ENCODE measurements around the gene RAB39B. TPM values are rescaled to one million over a fixed set of nuclear protein-coding genes. Genes with fewer than 3 reads are reported as not detected.
"Not testable (repeated sequence)": the region's sequence is repeated elsewhere in the genome, so short reads cannot be mapped to it uniquely, and the experiment has no call there.

Gene RAB39B
- total RNA-seq, 4 donors from 2014 or later: 0.13 TPM; not detected in 3

- ATAC-seq: no peak
Observed at GRCh38 chrX:155270969-155271368, 6.7 kb upstream of the RAB39B start.

GRCh38 chrX:155267995-155268394 lies 3.7 kb upstream of the RAB39B start:
- H3K9me3 ChIP-seq; ATAC-seq; H3K36me3 ChIP-seq; H3K27me3 ChIP-seq; H3K27ac ChIP-seq; in situ Hi-C loops (cut with MboI; ENCODE audit: low sequenced_read_pairs in 4 of 4); intact Hi-C loops (cut with DNase I; ENCODE audit: low total_unique reads); DNase-seq; H3K4me3 ChIP-seq; H3K4me1 ChIP-seq: not testable (repeated sequence)

More at GRCh38 chrX:155270969-155271368, 6.7 kb upstream of the RAB39B start:
- no peak for TF ChIP-seq POLR2A (IDR thresholded peaks at IDR 0.05)
- TF ChIP-seq CTCF (IDR thresholded peaks at IDR 0.05 in 4 of 5, conservative IDR thresholded peaks at IDR 0.05 in 1 of 5): no peak
- DNase-seq: no peak
- H3K27me3 ChIP-seq: no peaks in the 10 kb centered on the region
- no peaks in the 10 kb centered on the region for H3K4me1 ChIP-seq
- H3K4me3 ChIP-seq: no peak overlapping the region
- no peaks in the 10 kb centered on the region for H3K36me3 ChIP-seq
- no peak overlapping the region for H3K27ac ChIP-seq
- in situ Hi-C loops (cut with MboI; ENCODE audit: low sequenced_read_pairs in 4 of 4) (no loop called here), intact Hi-C loops (cut with DNase I; ENCODE audit: low total_unique reads) (no loop called here)
- no peaks in the 10 kb centered on the region for H3K9me3 ChIP-seq

GRCh38 chrX:155266439-155266838 lies 2.1 kb upstream of the RAB39B start:
- Histone ChIP-seq H3K27me3 (no peaks in the 10 kb centered on the region), H3K9me3 (no peaks in the 10 kb centered on the region), H3K36me3 (no peaks in the 10 kb centered on the region), H3K27ac (no peak overlapping the region), H3K4me1 (no peaks in the 10 kb centered on the region), H3K4me3 (no peak overlapping the region)
- DNase-seq: no peak
- no peak for TF ChIP-seq CTCF (IDR thresholded peaks at IDR 0.05 in 4 of 5, conservative IDR thresholded peaks at IDR 0.05 in 1 of 5)
- no peak for TF ChIP-seq POLR2A (IDR thresholded peaks at IDR 0.05)
- in situ Hi-C loops (cut with MboI; ENCODE audit: low sequenced_read_pairs in 4 of 4): no loop called here
- intact Hi-C loops (cut with DNase I; ENCODE audit: low total_unique reads): no loop called here
- no peak for ATAC-seq

GRCh38 chrX:155262970-155263754 lies 1.1 kb downstream of the RAB39B start:
- DNase-seq: no peak
- Histone ChIP-seq H3K9me3 (no peaks in the 10 kb centered on the region), H3K4me3 (no peak overlapping the region), H3K4me1 (no peaks in the 10 kb centered on the region), H3K27ac (no peak overlapping the region), H3K36me3 (no peaks in the 10 kb centered on the region), H3K27me3 (no peaks in the 10 kb centered on the region)
- no peak for ATAC-seq
- intact Hi-C loops (cut with DNase I; ENCODE audit: low total_unique reads): no loop called here
- in situ Hi-C loops (cut with MboI; ENCODE audit: low sequenced_read_pairs in 4 of 4): no loop called here
- TF ChIP-seq CTCF (IDR thresholded peaks at IDR 0.05 in 4 of 5, conservative IDR thresholded peaks at IDR 0.05 in 1 of 5): no peak
- TF ChIP-seq POLR2A (IDR thresholded peaks at IDR 0.05): no peak

GRCh38 chrX:155259752-155260151 lies 4.5 kb downstream of the RAB39B start:
- ATAC-seq (no peak), DNase-seq (no peak)
- Histone ChIP-seq H3K9me3 (no peaks in the 10 kb centered on the region), H3K36me3 (no peaks in the 10 kb centered on the region), H3K27me3 (no peaks in the 10 kb centered on the region), H3K4me1 (no peaks in the 10 kb centered on the region), H3K4me3 (no peak overlapping the region), H3K27ac (no peak overlapping the region)
- TF ChIP-seq CTCF (IDR thresholded peaks at IDR 0.05 in 4 of 5, conservative IDR thresholded peaks at IDR 0.05 in 1 of 5) (no peak), POLR2A (IDR thresholded peaks at IDR 0.05) (no peak)
- intact Hi-C loops (cut with DNase I; ENCODE audit: low total_unique reads): no loop called here
- in situ Hi-C loops (cut with MboI; ENCODE audit: low sequenced_read_pairs in 4 of 4): no loop called here

Data from gastrocnemius medialis (tissue), 4 donors.